ENCODE results near the gene DOK7.

DOK7 gene

GRCh38 chr4:3470244-3471097, 7.4 kb downstream of the DOK7 start:
- H3K4me1 ChIP-seq (ENCODE audit: control insufficient read depth, insufficient read depth, low read length): 0 out of 2 replicates have a peak, but pooled peaks cover 7% of the 10 kb centered on the region

GRCh38 chr4:3471098-3471760, 8.1 kb downstream of the DOK7 start:
- no peaks in the 10 kb centered on the region for H3K36me3 ChIP-seq (ENCODE audit: control insufficient read depth, insufficient read depth, low read length)
- H3K4me1 ChIP-seq (ENCODE audit: control insufficient read depth, insufficient read depth, low read length): 0 out of 2 replicates have a peak, but pooled peaks cover 7% of the 10 kb centered on the region
- H3K9ac ChIP-seq (ENCODE audit: low read length): no peak overlapping the region
- no peak overlapping the region for H3K4me3 ChIP-seq (ENCODE audit: low read depth, low read length)
- peaks cover 71% of the 10 kb centered on the region for H3K27me3 ChIP-seq (ENCODE audit: control insufficient read depth, insufficient read depth, low read length)
- H3K27ac ChIP-seq (ENCODE audit: low read depth, low read length): no peak overlapping the region
- peaks cover 6% of the 10 kb centered on the region; the same call in 1 of the 2 replicates for H3K9me3 ChIP-seq (ENCODE audit: control insufficient read depth, insufficient read depth, low read depth, low read length)

More at GRCh38 chr4:3470244-3471097, 7.4 kb downstream of the DOK7 start:
- H3K27ac ChIP-seq (ENCODE audit: low read depth, low read length): no peak overlapping the region
- no peak overlapping the region for H3K9ac ChIP-seq (ENCODE audit: low read length)
- H3K9me3 ChIP-seq (ENCODE audit: control insufficient read depth, insufficient read depth, low read depth, low read length): peaks cover 6% of the 10 kb centered on the region; the same call in 1 of the 2 replicates
- H3K4me3 ChIP-seq (ENCODE audit: low read depth, low read length): no peak overlapping the region
- H3K27me3 ChIP-seq (ENCODE audit: control insufficient read depth, insufficient read depth, low read length): peaks cover 74% of the 10 kb centered on the region
- no peaks in the 10 kb centered on the region for H3K36me3 ChIP-seq (ENCODE audit: control insufficient read depth, insufficient read depth, low read length)

GRCh38 chr4:3471886-3472285, 8.8 kb downstream of the DOK7 start:
- no peak overlapping the region for H3K27ac ChIP-seq (ENCODE audit: low read depth, low read length)
- peaks cover 72% of the 10 kb centered on the region for H3K27me3 ChIP-seq (ENCODE audit: control insufficient read depth, insufficient read depth, low read length)
- H3K9ac ChIP-seq (ENCODE audit: low read length): no peak overlapping the region
- 0 out of 2 replicates have a peak, but pooled peaks cover 7% of the 10 kb centered on the region for H3K4me1 ChIP-seq (ENCODE audit: control insufficient read depth, insufficient read depth, low read length)
- peaks cover 6% of the 10 kb centered on the region; the same call in 1 of the 2 replicates for H3K9me3 ChIP-seq (ENCODE audit: control insufficient read depth, insufficient read depth, low read depth, low read length)
- no peak overlapping the region for H3K4me3 ChIP-seq (ENCODE audit: low read depth, low read length)
- no peaks in the 10 kb centered on the region for H3K36me3 ChIP-seq (ENCODE audit: control insufficient read depth, insufficient read depth, low read length)

- Histone ChIP-seq H3K27ac (ENCODE audit: low read depth, low read length) (no peak overlapping the region), H3K36me3 (ENCODE audit: control insufficient read depth, insufficient read depth, low read length) (no peaks in the 10 kb centered on the region), H3K9ac (ENCODE audit: low read length) (no peak overlapping the region), H3K4me3 (ENCODE audit: low read depth, low read length) (no peak overlapping the region), H3K27me3 (ENCODE audit: control insufficient read depth, insufficient read depth, low read length) (peaks cover 76% of the 10 kb centered on the region), H3K9me3 (ENCODE audit: control insufficient read depth, insufficient read depth, low read depth, low read length) (peaks cover 6% of the 10 kb centered on the region; the same call in 1 of the 2 replicates), H3K4me1 (ENCODE audit: control insufficient read depth, insufficient read depth, low read length) (0 out of 2 replicates have a peak, but pooled peaks cover 7% of the 10 kb centered on the region)
Measured at GRCh38 chr4:3472411-3473141, 9.5 kb downstream of the DOK7 start.

GRCh38 chr4:3473181-3473950, 10.3 kb downstream of the DOK7 start:
- Histone ChIP-seq H3K9ac (ENCODE audit: low read length) (no peak overlapping the region), H3K27me3 (ENCODE audit: control insufficient read depth, insufficient read depth, low read length) (peaks cover 81% of the 10 kb centered on the region), H3K27ac (ENCODE audit: low read depth, low read length) (no peak overlapping the region)

GRCh38 chr4:3473996-3474765, 11.1 kb downstream of the DOK7 start:
- Histone ChIP-seq H3K9ac (ENCODE audit: low read length) (no peak overlapping the region), H3K4me1 (ENCODE audit: control insufficient read depth, insufficient read depth, low read length) (0 out of 2 replicates have a peak, but pooled peaks cover 11% of the 10 kb centered on the region), H3K9me3 (ENCODE audit: control insufficient read depth, insufficient read depth, low read depth, low read length) (no peaks in the 10 kb centered on the region), H3K27ac (ENCODE audit: low read depth, low read length) (no peak overlapping the region), H3K27me3 (ENCODE audit: control insufficient read depth, insufficient read depth, low read length) (peaks cover 86% of the 10 kb centered on the region), H3K4me3 (ENCODE audit: low read depth, low read length) (no peak overlapping the region), H3K36me3 (ENCODE audit: control insufficient read depth, insufficient read depth, low read length) (no peaks in the 10 kb centered on the region)

More at GRCh38 chr4:3473181-3473950, 10.3 kb downstream of the DOK7 start:
- Histone ChIP-seq H3K4me3 (ENCODE audit: low read depth, low read length) (no peak overlapping the region), H3K9me3 (ENCODE audit: control insufficient read depth, insufficient read depth, low read depth, low read length) (peaks cover 4% of the 10 kb centered on the region; the same call in 1 of the 2 replicates), H3K36me3 (ENCODE audit: control insufficient read depth, insufficient read depth, low read length) (no peaks in the 10 kb centered on the region), H3K4me1 (ENCODE audit: control insufficient read depth, insufficient read depth, low read length) (0 out of 2 replicates have a peak, but pooled peaks cover 11% of the 10 kb centered on the region)

- Histone ChIP-seq H3K4me1 (ENCODE audit: control insufficient read depth, insufficient read depth, low read length) (0 out of 2 replicates have a peak, but pooled peaks cover 11% of the 10 kb centered on the region), H3K9me3 (ENCODE audit: control insufficient read depth, insufficient read depth, low read depth, low read length) (no peaks in the 10 kb centered on the region), H3K36me3 (ENCODE audit: control insufficient read depth, insufficient read depth, low read length) (no peaks in the 10 kb centered on the region), H3K27me3 (ENCODE audit: control insufficient read depth, insufficient read depth, low read length) (peaks cover 87% of the 10 kb centered on the region), H3K4me3 (ENCODE audit: low read depth, low read length) (no peak overlapping the region), H3K27ac (ENCODE audit: low read depth, low read length) (no peak overlapping the region), H3K9ac (ENCODE audit: low read length) (no peak overlapping the region)
Measured at GRCh38 chr4:3475041-3475712, 12.1 kb downstream of the DOK7 start.

GRCh38 chr4:3475713-3476260, 12.7 kb downstream of the DOK7 start:
- no peak overlapping the region for H3K9ac ChIP-seq (ENCODE audit: low read length)

GRCh38 chr4:3476341-3476747, 13.2 kb downstream of the DOK7 start:
- peaks cover 19% of the 10 kb centered on the region for H3K4me1 ChIP-seq (ENCODE audit: control insufficient read depth, insufficient read depth, low read length)
- no peak overlapping the region for H3K27ac ChIP-seq (ENCODE audit: low read depth, low read length)
- H3K9ac ChIP-seq (ENCODE audit: low read length): no peak overlapping the region
- H3K4me3 ChIP-seq (ENCODE audit: low read depth, low read length): no peak overlapping the region
- no peaks in the 10 kb centered on the region for H3K9me3 ChIP-seq (ENCODE audit: control insufficient read depth, insufficient read depth, low read depth, low read length)
- no peaks in the 10 kb centered on the region for H3K36me3 ChIP-seq (ENCODE audit: control insufficient read depth, insufficient read depth, low read length)
- peaks cover 77% of the 10 kb centered on the region for H3K27me3 ChIP-seq (ENCODE audit: control insufficient read depth, insufficient read depth, low read length)

More at GRCh38 chr4:3475713-3476260, 12.7 kb downstream of the DOK7 start:
- Histone ChIP-seq H3K27me3 (ENCODE audit: control insufficient read depth, insufficient read depth, low read length) (peaks cover 81% of the 10 kb centered on the region), H3K4me3 (ENCODE audit: low read depth, low read length) (no peak overlapping the region), H3K4me1 (ENCODE audit: control insufficient read depth, insufficient read depth, low read length) (0 out of 2 replicates have a peak, but pooled peaks cover 13% of the 10 kb centered on the region), H3K36me3 (ENCODE audit: control insufficient read depth, insufficient read depth, low read length) (no peaks in the 10 kb centered on the region), H3K27ac (ENCODE audit: low read depth, low read length) (no peak overlapping the region), H3K9me3 (ENCODE audit: control insufficient read depth, insufficient read depth, low read depth, low read length) (no peaks in the 10 kb centered on the region)
